ENCODE measurements around the gene SAMD4B. TPM values are rescaled to one million over a fixed set of nuclear protein-coding genes. Genes with fewer than 3 reads are reported as not detected.
A peak's percentile ranks its signal among the peaks of the same experiment; 100 is the strongest.

The SAMD4B gene
- total and polyA plus RNA-seq, 2 of the 8 experiments (the other 6 are each of a cell fraction or from before 2014, with no cell fraction given) = 137 to 158 TPM

- Histone ChIP-seq H2BK20ac (ENCODE audit: low read length) (peak overlapping the region; percentile 82; the same call in 1 of the 2 replicates), H4K20me1 (replicated peaks in 1 of 2; ENCODE audit: control insufficient read depth in 1 of 2, insufficient read depth in 2 of 2, low read length in 2 of 2) (peaks cover 2 to 18% of the 10 kb centered on the region in 2 experiments), H4K91ac (replicated peaks; ENCODE audit: insufficient read length, low read length) (peak overlapping the region; percentile 35), H3K27ac (ENCODE audit: low read depth, low read length) (peak overlapping the region; percentile 50), H2BK15ac (ENCODE audit: low read length) (0 out of 2 replicates have a peak overlapping the region, but pooled peaks have one; percentile 55), H2AK5ac (ENCODE audit: low read depth, low read length) (peak overlapping the region; percentile 2; the same call in 1 of the 2 replicates), H2BK5ac (ENCODE audit: low read depth, low read length) (peak overlapping the region; percentile 86), H3K9ac (replicated peaks in 1 of 4; ENCODE audit: extremely low read depth in 1 of 4, low read depth in 3 of 4, low read length in 3 of 4) (no peak overlapping the region; a peak in 1 of 7 replicates), H3K9me3 (ENCODE audit: insufficient read depth in 2 of 2, low read depth in 1 of 2, low read length in 1 of 2) (no peaks in the 10 kb centered on the region), H3K79me2 (ENCODE audit: control insufficient read depth in 1 of 2, insufficient read depth in 2 of 2, low read length in 2 of 2) (peaks cover 7 to 20% of the 10 kb centered on the region in 2 experiments; a peak in 3 of 4 replicates), H4K8ac (ENCODE audit: extremely low read depth, insufficient read depth, low read length) (peak overlapping the region; percentile 87), H3K56ac (replicated peaks; ENCODE audit: insufficient read length, low read depth, low read length) (no peak overlapping the region), H3K14ac (ENCODE audit: insufficient read length) (no peak overlapping the region), H2BK120ac (replicated peaks; ENCODE audit: low read depth, low read length) (no peak overlapping the region), H3K4ac (replicated peaks; ENCODE audit: insufficient read length, low read depth, low read length) (no peak overlapping the region), H4K5ac (ENCODE audit: insufficient read length, low read depth, low read length) (no peak overlapping the region), H3K4me2 (ENCODE audit: insufficient read depth in 1 of 2, low read depth in 2 of 2, low read length in 2 of 2) (no peak overlapping the region), H3K4me3 (ENCODE audit: extremely low read depth in 1 of 4, insufficient read depth in 2 of 4, low read depth in 3 of 4, low read length in 4 of 4) (no peak overlapping the region), H3K23ac (ENCODE audit: insufficient read length) (no peak overlapping the region), H3K18ac (ENCODE audit: extremely low read depth, low read length) (peak overlapping the region; percentile 19; the same call in 1 of the 2 replicates), H3K4me1 (replicated peaks in 1 of 4; ENCODE audit: control insufficient read depth in 3 of 4, insufficient read depth in 4 of 4, low read length in 3 of 4) (peaks cover 5 to 23% (median 13%) of the 10 kb centered on the region in 4 experiments), H3K27me3 (replicated peaks in 1 of 4; ENCODE audit: control insufficient read depth in 3 of 4, extremely low read depth in 1 of 4, insufficient read depth in 3 of 4, low read length in 3 of 4) (no peaks in the 10 kb centered on the region; a peak in 1 of 7 replicates), H3K79me1 (ENCODE audit: low read depth, low read length) (peaks cover 8% of the 10 kb centered on the region), H3K36me3 (ENCODE audit: control insufficient read depth in 2 of 4, insufficient read depth in 4 of 4, low read length in 3 of 4) (peaks cover 21 to 30% (median 25%) of the 10 kb centered on the region in 4 experiments), H3K23me2 (ENCODE audit: low read depth, low read length) (peaks cover 2% of the 10 kb centered on the region), H2BK12ac (ENCODE audit: low read depth, low read length) (peak overlapping the region; percentile 1), H2AFZ (ENCODE audit: low read length) (no peak overlapping the region)
- peak in 1 of 2 experiments; percentile 60 for DNase-seq (ENCODE audit: low read depth in 1 of 2, low spot score in 2 of 2)
- WGBS, 2 experiments (ENCODE audit: extremely low coverage in 1 of 2, insufficient coverage in 1 of 2, insufficient read length in 1 of 2, insufficient replicate concordance in 2 of 2, low coverage in 1 of 2, low lambda C conversion rate in 2 of 2, missing lambda C conversion rate in 1 of 2) = 88% methylated on average over 25 of the region's 25 CpGs; no CpG with 5 or more reads in 1 of the 2 experiments
- ChIA-PET CTCF (ENCODE audit: partially characterized antibody) (interaction anchor here (0.6 kb wide), 2 partner anchors 26 to 588 kb away, joined by 3 to 4 read pairs; no protein-coding TSS in a partner anchor), POLR2A (ENCODE audit: partially characterized antibody) (interaction anchor here (0.6 to 47.8 kb wide), 6 partner anchors 7 to 132 kb away, joined by 3 to 1154 read pairs (median 92); partner anchors contain the start of genes PLEKHG2, RPS16, SUPT5H and ZFP36)
- no peak for FAIRE-seq
- TF ChIP-seq HDAC6 (IDR thresholded peaks at IDR 0.05; ENCODE audit: low read depth, low read length) = no peak
- no peak for TF ChIP-seq CHD1 (IDR thresholded peaks at IDR 0.05; ENCODE audit: low read depth, low read length)
- TF ChIP-seq SUZ12 (IDR thresholded peaks at IDR 0.05; ENCODE audit: low read length) = no peak
- peak; percentile 71; the same call in 1 of the 2 replicates for TF ChIP-seq POLR2AphosphoS5 (IDR thresholded peaks at IDR 0.05; ENCODE audit: low read depth, low read length)
- no peak for TF ChIP-seq SP2 (IDR thresholded peaks at IDR 0.05; ENCODE audit: low read length)
- TF ChIP-seq SIX5 (IDR thresholded peaks at IDR 0.05; ENCODE audit: low read depth, low read length) = no peak
- peak; percentile 27; the same call in 1 of the 2 replicates for TF ChIP-seq USF2 (IDR thresholded peaks at IDR 0.05; ENCODE audit: low read length)
- no peak for TF ChIP-seq YY1 (IDR thresholded peaks at IDR 0.05; ENCODE audit: low read depth, low read length)
- TF ChIP-seq SAP30 (IDR thresholded peaks at IDR 0.05; ENCODE audit: insufficient read depth, insufficient replicate concordance, low read length) = no peak
- TF ChIP-seq BCL11A (IDR thresholded peaks at IDR 0.05; ENCODE audit: low read depth in 2 of 2, low read length in 2 of 2) = no peak
These were observed 88.7 kb downstream of the SAMD4B start for GRCh38 chr19:39430675-39431593.

All from H1 (cell line).